ENCODE results near the gene C11orf24.

Gene C11orf24

DNA sequence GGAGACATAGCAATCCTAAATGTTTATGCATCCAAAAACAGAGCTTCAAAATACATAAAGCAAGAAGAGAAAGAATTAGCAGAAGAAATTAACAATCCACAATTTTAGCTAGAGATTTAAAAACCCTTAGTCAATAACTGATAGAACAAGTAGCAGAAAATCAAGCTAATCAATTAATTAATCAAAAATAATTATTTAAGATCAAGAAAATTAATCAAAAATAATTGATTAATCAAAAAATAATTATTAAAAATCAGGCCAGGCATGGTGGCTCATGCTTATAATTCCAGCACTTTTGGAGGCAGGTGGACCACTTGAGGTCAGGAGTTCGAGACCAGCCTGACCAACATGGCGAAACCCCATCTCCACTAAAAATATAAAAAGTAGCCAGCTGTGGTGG, 29.2 kb downstream of the C11orf24 start:
- DNase-seq, result no peak

GRCh38 chr11:68231621-68232020, 40.2 kb downstream of the C11orf24 start:
- no peak for DNase-seq

DNA sequence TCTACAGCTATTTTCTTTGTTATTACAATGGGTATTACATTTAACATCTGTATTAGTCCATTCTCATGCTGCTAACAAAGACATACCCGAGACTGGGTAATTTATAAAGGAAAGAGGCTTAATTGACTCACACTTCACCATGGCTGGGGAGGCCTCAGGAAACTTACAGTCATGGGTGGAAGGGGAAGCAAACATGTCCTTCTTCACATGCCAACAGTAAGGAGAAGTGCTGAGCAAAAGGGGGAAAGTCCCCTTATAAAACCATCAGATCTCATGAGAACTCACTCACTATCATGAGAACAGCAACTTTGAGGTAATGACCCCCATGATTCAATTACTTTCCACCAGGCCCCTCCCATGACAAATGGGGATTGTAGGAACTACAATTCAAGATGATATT, 42.2 kb downstream of the C11orf24 start:
- no peak for DNase-seq

DNA sequence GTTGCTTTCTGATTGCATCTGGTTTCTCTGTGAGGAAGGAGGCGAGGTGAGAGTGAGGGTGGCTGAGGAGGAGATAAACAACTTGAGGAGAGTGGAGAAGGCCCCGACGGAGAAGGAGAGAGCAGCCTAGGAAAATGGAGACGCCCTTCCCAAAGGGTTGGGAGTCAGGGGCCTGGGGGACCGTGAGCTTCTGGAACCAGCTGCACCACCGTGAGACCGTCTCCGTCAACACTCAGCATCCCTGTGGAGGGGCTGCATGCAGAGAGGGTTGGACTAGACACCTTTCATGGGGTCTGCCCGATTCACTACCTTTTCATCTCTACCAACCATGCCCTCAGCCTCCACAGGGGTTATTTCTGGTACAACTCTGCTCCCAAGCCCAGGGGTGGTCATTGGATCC, 45.4 kb downstream of the C11orf24 start:
- DNase-seq, result no peak

GRCh38 chr11:68224606-68225005, 47.2 kb downstream of the C11orf24 start:
- no peak for DNase-seq

GRCh38 chr11:68223275-68223674, 48.5 kb downstream of the C11orf24 start:
- DNase-seq, result no peak

GRCh38 chr11:68221406-68221805, 50.4 kb downstream of the C11orf24 start:
- DNase-seq, result no peak

DNA sequence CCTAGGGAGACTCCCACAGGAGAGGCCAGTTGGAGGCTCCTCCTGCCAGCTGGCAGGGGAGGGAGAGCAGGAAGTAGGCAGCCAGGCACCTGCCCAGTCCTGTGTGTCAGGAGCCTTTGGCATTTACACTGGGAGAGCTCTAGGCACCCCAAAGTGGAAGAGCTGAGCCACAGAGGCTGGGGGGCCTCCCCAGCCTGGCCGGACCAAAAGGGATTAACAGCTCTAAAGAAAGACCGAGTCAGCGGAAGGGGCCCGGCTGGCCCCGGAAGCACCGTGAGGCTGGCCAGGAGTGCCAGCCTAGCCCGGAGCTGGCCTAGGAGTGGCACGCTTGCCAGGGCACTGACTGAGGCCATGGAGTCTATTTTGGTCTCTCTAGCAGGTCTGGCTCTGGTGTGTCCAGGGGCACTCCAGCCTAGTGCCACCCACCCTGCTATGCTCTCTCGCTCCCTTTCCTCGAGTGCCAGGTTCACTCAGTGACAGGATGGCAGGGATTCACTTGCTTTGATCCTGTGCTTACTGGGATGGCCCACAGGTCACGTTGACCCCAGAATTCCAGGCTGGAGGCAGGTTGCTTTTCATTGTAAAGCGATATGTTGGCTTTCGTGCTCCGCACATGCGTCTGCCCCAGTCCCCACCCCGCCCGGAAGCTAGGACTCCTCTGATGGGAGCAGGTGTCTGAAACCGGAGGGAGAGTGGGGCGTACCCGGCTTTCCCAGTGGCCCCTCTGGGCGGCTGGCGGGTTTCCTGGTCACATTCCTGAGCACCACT, 55.4 kb downstream of the C11orf24 start:
- DNase-seq, result no peak

GRCh38 chr11:68215524-68216170, 56.1 kb downstream of the C11orf24 start:
- DNase-seq, result no peak

DNA sequence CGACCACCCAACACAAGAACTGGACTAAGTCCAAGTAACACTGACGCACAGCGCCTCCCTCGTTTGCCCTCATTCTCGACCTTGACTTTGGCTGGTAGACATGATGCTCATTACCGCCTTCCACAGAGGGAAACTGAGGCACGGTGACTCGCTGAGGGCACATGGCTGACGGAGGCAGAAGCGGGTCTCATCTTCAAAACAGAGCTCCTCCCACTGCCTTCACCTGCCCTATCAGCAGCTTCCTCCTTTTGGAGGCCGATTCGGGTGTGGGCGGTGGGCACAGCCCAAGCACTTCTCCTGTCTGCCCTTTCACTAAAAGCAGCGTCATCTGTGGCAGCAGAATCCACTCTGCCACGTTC, 56.7 kb downstream of the C11orf24 start:
- DNase-seq, result peak; percentile 25

- no peak for DNase-seq
Observed at GRCh38 chr11:68214173-68215086, 57.3 kb downstream of the C11orf24 start.

DNA sequence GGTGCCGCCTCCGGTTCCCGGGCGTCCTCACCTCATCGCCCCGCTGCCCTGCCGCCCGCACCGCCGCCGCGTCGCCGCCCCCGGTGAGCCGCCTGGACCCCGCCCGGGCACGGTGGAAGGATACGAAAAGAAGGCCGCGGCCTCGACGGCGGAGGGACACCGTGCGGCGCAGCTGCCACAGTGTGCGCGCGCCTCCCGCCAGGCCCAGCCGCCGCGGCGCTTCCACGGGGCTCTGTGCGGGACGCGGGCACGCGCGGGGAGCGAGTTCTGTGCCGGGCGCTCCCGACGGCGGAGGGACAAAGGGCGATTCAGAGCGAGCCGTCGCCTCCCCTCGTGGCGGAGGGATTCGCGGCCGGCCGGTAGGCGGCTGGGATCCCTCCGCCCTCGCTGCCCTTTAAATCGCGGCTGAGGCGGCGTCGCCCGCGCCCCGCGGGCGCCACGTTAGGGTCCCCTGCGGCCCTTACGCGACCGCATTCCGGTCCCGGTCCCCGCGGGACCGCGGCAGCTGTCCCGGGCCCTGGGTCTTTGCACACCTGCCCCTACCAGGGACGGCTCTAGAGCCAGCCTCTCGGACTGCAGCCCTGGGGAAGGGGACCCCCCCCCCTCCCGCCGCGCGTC, 58.1 kb downstream of the C11orf24 start:
- peak; percentile 85 for DNase-seq

GRCh38 chr11:68213135-68213515, 58.6 kb downstream of the C11orf24 start, which contains the start of gene KMT5B:
Gene KMT5B (minus strand): TSS chr11:68213296. CDS start chr11:68190076, 23,220 bp downstream.
- DNase-seq, result peak; percentile 69

DNA sequence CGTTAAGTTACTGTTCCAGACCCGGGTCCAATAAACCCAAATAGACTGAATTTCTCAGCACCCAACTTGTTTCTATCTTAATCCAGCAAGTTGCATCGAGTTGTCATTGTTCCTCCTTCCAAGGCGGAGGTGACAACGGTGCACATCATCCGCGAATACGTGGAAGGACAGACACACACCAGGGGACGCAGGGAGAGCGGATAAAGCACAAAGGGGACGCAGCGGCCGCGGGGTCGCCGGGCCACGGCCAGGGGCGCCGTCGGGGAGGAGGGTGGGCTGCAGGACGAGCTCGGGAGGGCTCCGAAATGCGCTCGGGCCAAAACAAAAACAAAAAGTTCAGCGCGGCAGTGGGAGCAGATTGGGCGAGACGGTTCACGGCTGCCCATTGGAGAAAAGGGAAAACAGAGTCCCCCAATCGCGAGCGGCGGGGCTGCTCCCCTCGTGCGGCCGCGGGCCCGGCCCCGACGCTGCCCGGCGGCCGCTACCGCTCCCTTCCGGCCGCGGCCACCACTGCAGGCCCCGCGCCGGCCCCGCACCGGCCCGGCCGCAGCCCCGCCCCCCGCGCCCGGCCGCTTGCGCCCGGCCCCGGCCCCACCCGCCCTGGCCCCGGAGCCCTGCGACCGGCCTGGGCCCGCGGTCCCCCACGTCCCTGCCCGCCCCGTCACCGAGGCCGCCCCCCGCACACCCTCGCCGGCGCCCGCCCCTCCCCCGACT, 59.2 kb downstream of the C11orf24 start:
- peak; percentile 56 for DNase-seq

- no peak for DNase-seq
Observed at GRCh38 chr11:68211546-68211945, 60.2 kb downstream of the C11orf24 start.
